T-cell (primary cell): ENCODE measurements around the gene MAPK8IP3. TPM values are rescaled to one million over a fixed set of nuclear protein-coding genes. Genes with fewer than 3 reads are reported as not detected.
"Not testable (repeated sequence)": the region's sequence is repeated elsewhere in the genome, so short reads cannot be mapped to it uniquely, and the experiment has no call there.

ENCODE experiments used
- ATAC-seq, 4 experiments: fragments of 200-7000 bp in 3 of 4; fragments of 150-1000 bp in 1 of 4; cut with Tn5 transposase; replicated peaks in 1 of 4; 1 replicate in 3 of 4; 2 replicates in 1 of 4; pipeline ENCODE4 v1.10.0; 2021; ENCODE audit warnings: moderate library complexity in 3 of 4, mild to moderate bottlenecking in 2 of 4, moderate number of reproducible peaks in 1 of 4
- CTCF ChIA-PET, 2 donors: fragments of 300-600 bp; sonication (Branson Sonifier 250); formaldehyde crosslinking; loops; one replicate each; lab custom pipeline; 2022; ENCODE audit warnings: antibody characterized with exemption in 2 of 2; lab: Charles Lee
- POLR2A ChIA-PET, 2 donors: fragments of 300-600 bp; sonication (Branson Sonifier 250); formaldehyde crosslinking; loops; one replicate each; lab custom pipeline; 2022; ENCODE audit warnings: antibody characterized with exemption in 2 of 2; lab: Charles Lee
- DNase-seq, 35 experiments: peaks; one replicate each; pipeline versions ENCODE4 v3.0.0 to v3.0.0-alpha.2; 2013 to 2023
- H3K27ac ChIP-seq: one replicate; pipeline ENCODE4 v1.5.1; 2013; ENCODE audit warnings: low read length
- H3K27me3 ChIP-seq, 2 experiments: replicated peaks in 1 of 2; 1 replicate in 1 of 2; 2 replicates in 1 of 2; pipeline versions ENCODE4 v1.6.1 to v1.7.0; 2013; ENCODE audit warnings: low read length in 1 of 2, mixed read lengths in 1 of 2; ENCODE audit not compliant: control insufficient read depth in 2 of 2, insufficient read depth in 2 of 2; ENCODE audit errors: extremely low read depth in 1 of 2
- H3K36me3 ChIP-seq, 2 donors: 1 replicate in 1 of 2; 2 replicates in 1 of 2; pipeline versions ENCODE4 v1.6.1 to v1.7.0; 2013; ENCODE audit warnings: low read length in 1 of 2; ENCODE audit not compliant: control insufficient read depth in 2 of 2, insufficient read depth in 1 of 2; ENCODE audit errors: extremely low read depth in 1 of 2
- H3K4me1 ChIP-seq, 2 experiments: 1 replicate in 1 of 2; 2 replicates in 1 of 2; pipeline versions ENCODE4 v1.6.1 to v1.7.0; 2013; ENCODE audit warnings: low read length in 2 of 2, mixed read lengths in 1 of 2; ENCODE audit not compliant: insufficient read depth in 2 of 2, control insufficient read depth in 1 of 2; ENCODE audit errors: extremely low read depth in 1 of 2
- H3K4me3 ChIP-seq, 2 donors: 1 replicate in 1 of 2; 2 replicates in 1 of 2; pipeline versions ENCODE4 v1.5.1 to v1.7.0; 2013; ENCODE audit warnings: mild to moderate bottlenecking in 2 of 2, low read length in 1 of 2, moderate library complexity in 1 of 2; ENCODE audit not compliant: control insufficient read depth in 1 of 2; ENCODE audit errors: extremely low read depth in 1 of 2
- H3K9me3 ChIP-seq: 2 replicates; pipeline ENCODE4 v1.7.0; 2013
- H3K27ac Mint-ChIP-seq, 2 donors: one replicate each; pipeline ENCODE4 v1.8.0; 2020 to 2021; ENCODE audit warnings: mild to moderate bottlenecking in 2 of 2, mixed read lengths in 2 of 2
- H3K27me3 Mint-ChIP-seq, 2 donors: one replicate each; pipeline ENCODE4 v1.8.0; 2021 to 2022; ENCODE audit warnings: mixed read lengths in 2 of 2
- H3K36me3 Mint-ChIP-seq: one replicate; pipeline ENCODE4 v1.8.0; 2021; ENCODE audit warnings: mixed read lengths
- H3K4me1 Mint-ChIP-seq, 3 donors: one replicate each; pipeline ENCODE4 v1.8.0; 2020 to 2022; ENCODE audit warnings: mixed read lengths in 3 of 3, mild to moderate bottlenecking in 1 of 3
- H3K4me3 Mint-ChIP-seq, 3 donors: one replicate each; pipeline ENCODE4 v1.8.0; 2020 to 2022; ENCODE audit warnings: mild to moderate bottlenecking in 3 of 3, mixed read lengths in 3 of 3, moderate library complexity in 3 of 3
- H3K9me3 Mint-ChIP-seq, 3 donors: one replicate each; pipeline ENCODE4 v1.8.0; 2020 to 2022; ENCODE audit warnings: mixed read lengths in 3 of 3
- WGBS: methylation state at CpG from one replicate; pipeline ENCODE4 v1.1.5; 2013; ENCODE audit warnings: missing lambda C conversion rate; ENCODE audit not compliant: insufficient coverage; 5-methylcytosine and 5-hydroxymethylcytosine counted together
- total RNA-seq, 35 experiments: library from RNA in 6 of 35; stranded (reverse) in 6 of 35; fragments of 120-200 nt in 1 of 35; gene quantifications; one replicate each; pipeline versions ENCODE4 v1.2.1 to v1.2.4 and lab custom pipeline; 2013 to 2026

MAPK8IP3 gene
- total RNA-seq, 5 donors from 2014 or later (not counting 1 experiment from before 2014, with no cell fraction given) = 216 to 309 (median 290) TPM

GRCh38 chr16:1792836-1793577 is 87.0 kb downstream of the MAPK8IP3 start:
- no peaks in the 10 kb centered on the region for H3K27me3 Mint-ChIP-seq
- ATAC-seq (no peak), DNase-seq (no peak)

GRCh38 chr16:1793578-1794220 is 87.7 kb downstream of the MAPK8IP3 start, which contains the start of gene IGFALS:
IGFALS (minus strand) TSS chr16:1793705; CDS start chr16:1793652, 53 bp downstream.
- H3K4me3 Mint-ChIP-seq = no peak within 1 kb of the TSS

More at GRCh38 chr16:1792836-1793577, 87.0 kb downstream of the MAPK8IP3 start:
- ChIA-PET POLR2A (interaction anchor here in 1 of 2 donors (0.6 kb wide), 1 partner anchor 134 kb away, joined by 5 read pairs; no protein-coding TSS in a partner anchor), CTCF (no interaction called here)
- Histone ChIP-seq H3K9me3 (no peaks in the 10 kb centered on the region), H3K27me3 (no peaks in the 10 kb centered on the region), H3K36me3 (peaks cover 12 to 24% of the 10 kb centered on the region in 2 donors), H3K4me1 (peaks cover 0 to 7% of the 10 kb centered on the region in 2 experiments), H3K4me3 (no peak overlapping the region), H3K27ac (no peak overlapping the region)
- Mint-ChIP-seq H3K4me3 (no peak overlapping the region), H3K27ac (no peak overlapping the region), H3K9me3 (no peaks in the 10 kb centered on the region), H3K4me1 (peaks cover 0 to 4% (median 1%) of the 10 kb centered on the region in 3 donors), H3K36me3 (peaks cover 5% of the 10 kb centered on the region)
- WGBS = 96% methylated on average over 32 of the region's 33 CpGs

GRCh38 chr16:1794221-1794871 is 88.4 kb downstream of the MAPK8IP3 start:
- Histone ChIP-seq H3K4me1 (peaks cover 0 to 4% of the 10 kb centered on the region in 2 experiments), H3K9me3 (no peaks in the 10 kb centered on the region), H3K27ac (no peak overlapping the region), H3K27me3 (no peaks in the 10 kb centered on the region), H3K36me3 (peaks cover 10 to 11% of the 10 kb centered on the region in 2 donors), H3K4me3 (no peak overlapping the region)
- 81% methylated on average over 14 of the region's 18 CpGs for WGBS
- DNase-seq (no peak), ATAC-seq (no peak)
- Mint-ChIP-seq H3K4me3 (no peak overlapping the region), H3K4me1 (no peaks in the 10 kb centered on the region), H3K9me3 (peaks cover 0 to 5% (median 0%) of the 10 kb centered on the region in 3 donors), H3K27me3 (no peaks in the 10 kb centered on the region), H3K27ac (no peak overlapping the region), H3K36me3 (peaks cover 3% of the 10 kb centered on the region)
- ChIA-PET POLR2A (no interaction called here), CTCF (no interaction called here)

More at GRCh38 chr16:1793578-1794220, 87.7 kb downstream of the MAPK8IP3 start, which contains the start of gene IGFALS:
- Mint-ChIP-seq H3K9me3 (no peaks in the 10 kb centered on the region), H3K4me1 (peaks cover 0 to 4% (median 1%) of the 10 kb centered on the region in 3 donors), H3K36me3 (peaks cover 5% of the 10 kb centered on the region), H3K27ac (no peak within 1 kb of the TSS), H3K27me3 (no peaks in the 10 kb centered on the region)
- Histone ChIP-seq H3K9me3 (no peaks in the 10 kb centered on the region), H3K27ac (no peak within 1 kb of the TSS), H3K27me3 (no peaks in the 10 kb centered on the region), H3K36me3 (peaks cover 11 to 17% of the 10 kb centered on the region in 2 donors), H3K4me1 (peaks cover 0 to 6% of the 10 kb centered on the region in 2 experiments), H3K4me3 (no peak within 1 kb of the TSS)
- ATAC-seq (no peak), DNase-seq (no peak)
- POLR2A ChIA-PET = no interaction called here
- WGBS = 87% methylated on average over 26 of the region's 28 CpGs
- CTCF ChIA-PET = no interaction called here

GRCh38 chr16:1794908-1795666 is 89.1 kb downstream of the MAPK8IP3 start:
- H3K4me3 ChIP-seq = no peak overlapping the region
- peaks cover 3% of the 10 kb centered on the region for H3K36me3 Mint-ChIP-seq
- H3K27ac Mint-ChIP-seq = no peak overlapping the region
- ChIA-PET CTCF (no interaction called here), POLR2A (no interaction called here)
- WGBS = 92% methylated on average over 17 of the region's 32 CpGs
- peaks cover 0 to 7% (median 0%) of the 10 kb centered on the region in 3 donors for H3K9me3 Mint-ChIP-seq
- no peaks in the 10 kb centered on the region for H3K4me1 Mint-ChIP-seq
- no peaks in the 10 kb centered on the region for H3K27me3 ChIP-seq
- H3K27ac ChIP-seq = no peak overlapping the region
- DNase-seq (no peak), ATAC-seq (no peak)
- H3K9me3 ChIP-seq = no peaks in the 10 kb centered on the region
- no peaks in the 10 kb centered on the region for H3K27me3 Mint-ChIP-seq
- H3K4me3 Mint-ChIP-seq = no peak overlapping the region
- H3K4me1 ChIP-seq = peaks cover 0 to 4% of the 10 kb centered on the region in 2 experiments
- H3K36me3 ChIP-seq = peaks cover 3 to 4% of the 10 kb centered on the region in 2 donors

GRCh38 chr16:1799263-1799662 is 93.3 kb downstream of the MAPK8IP3 start:
- H3K36me3 Mint-ChIP-seq, H3K9me3 ChIP-seq, H3K4me1 Mint-ChIP-seq, H3K27ac Mint-ChIP-seq, H3K27ac ChIP-seq, H3K4me3 Mint-ChIP-seq, H3K4me3 ChIP-seq, DNase-seq, ATAC-seq, H3K4me1 ChIP-seq, H3K9me3 Mint-ChIP-seq, POLR2A ChIA-PET, CTCF ChIA-PET, H3K36me3 ChIP-seq, H3K27me3 ChIP-seq, H3K27me3 Mint-ChIP-seq: not testable (repeated sequence)
- WGBS = no CpG with 5 or more reads among the region's 5 CpGs

- H3K27ac Mint-ChIP-seq = no peak overlapping the region
- H3K27me3 Mint-ChIP-seq = no peaks in the 10 kb centered on the region
- DNase-seq (no peak), ATAC-seq (no peak)
- H3K4me3 Mint-ChIP-seq = no peak overlapping the region
- H3K27me3 ChIP-seq = no peaks in the 10 kb centered on the region
- H3K4me1 ChIP-seq = no peaks in the 10 kb centered on the region
- peaks cover 0 to 7% (median 0%) of the 10 kb centered on the region in 3 donors for H3K9me3 Mint-ChIP-seq
- ChIA-PET CTCF (no interaction called here), POLR2A (no interaction called here)
- no peaks in the 10 kb centered on the region for H3K4me1 Mint-ChIP-seq
- WGBS = 90% methylated on average over 10 of the region's 10 CpGs
- no peak overlapping the region for H3K4me3 ChIP-seq
- no peak overlapping the region for H3K27ac ChIP-seq
- no peaks in the 10 kb centered on the region for H3K36me3 ChIP-seq
- peaks cover 6% of the 10 kb centered on the region for H3K36me3 Mint-ChIP-seq
- H3K9me3 ChIP-seq = no peaks in the 10 kb centered on the region
Observed at GRCh38 chr16:1800701-1801100, 94.7 kb downstream of the MAPK8IP3 start.
